ENCODE data around the gene CCDC59. TPM values are rescaled to one million over a fixed set of nuclear protein-coding genes. Genes with fewer than 3 reads are reported as not detected.
"Not testable (repeated sequence)": the region's sequence is repeated elsewhere in the genome, so short reads cannot be mapped to it uniquely, and the experiment has no call there.

CCDC59 gene
- total RNA-seq = 19.9 TPM

DNA sequence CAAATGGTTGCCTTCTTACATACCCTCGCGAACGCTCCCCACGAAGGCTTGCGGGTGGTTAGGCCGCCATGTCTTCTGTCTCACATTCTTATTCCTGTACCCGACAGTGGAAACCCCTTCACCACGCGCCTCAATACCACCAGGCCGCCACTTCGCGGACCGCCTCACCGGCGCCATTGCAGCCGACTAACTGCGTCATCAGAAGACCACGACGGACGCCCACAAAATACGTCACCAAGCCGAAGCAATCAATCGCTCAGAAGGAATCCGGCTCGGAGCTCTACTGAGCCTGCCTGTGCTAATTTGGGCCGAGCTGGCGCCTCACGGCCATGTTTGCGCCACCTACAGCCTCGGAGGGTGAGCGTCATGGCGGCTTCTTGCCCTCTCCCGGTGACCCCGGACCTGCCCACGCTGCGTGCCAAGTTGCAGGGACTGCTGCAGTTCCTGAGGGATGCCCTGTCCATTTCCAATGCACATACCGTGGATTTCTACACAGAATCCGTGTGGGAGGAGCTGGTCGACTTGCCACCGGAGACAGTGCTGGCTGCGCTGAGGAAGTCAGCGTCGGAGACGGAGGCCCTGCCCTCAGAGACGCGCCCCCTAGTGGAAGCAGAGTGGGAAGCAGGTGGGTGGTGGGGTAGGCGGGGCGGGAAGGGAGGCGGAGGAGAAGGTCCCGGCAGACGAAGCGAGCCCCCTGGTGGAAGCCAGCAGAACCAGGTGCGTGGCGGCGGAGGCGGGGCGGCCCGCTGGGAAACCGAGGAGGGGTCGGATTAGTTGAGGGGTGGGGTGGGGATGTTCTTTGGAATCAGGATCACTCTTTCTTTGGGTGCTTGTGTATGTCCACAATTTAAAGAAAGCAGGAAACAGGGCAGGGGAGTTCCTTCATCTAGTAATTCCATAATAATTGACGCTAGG, at the start of gene CCDC59, which contains the start of gene METTL25:
Gene CCDC59, minus strand, starts transcription at position 188 of the 915 bp plus-strand sequence. Its CDS starts 11 bp downstream, at position 177.
Gene METTL25, plus strand, starts transcription at position 330 of the 915 bp plus-strand sequence. Its CDS starts 37 bp downstream, at position 367.
- DNase-seq (ENCODE audit: low read depth in 2 of 3, low spot score in 2 of 3) = peak; percentile 98 to 99 (median 99)

- DNase-seq (ENCODE audit: low read depth in 2 of 3, low spot score in 2 of 3) = no peak
These were observed 49.3 kb upstream of the CCDC59 start for GRCh38 chr12:82407481-82407880.

GRCh38 chr12:82406651-82407050, 48.5 kb upstream of the CCDC59 start:
- no peak for DNase-seq (ENCODE audit: low read depth in 2 of 3, low spot score in 2 of 3)

GRCh38 chr12:82400819-82401218, 42.6 kb upstream of the CCDC59 start:
- DNase-seq (ENCODE audit: low read depth in 2 of 3, low spot score in 2 of 3) = no peak

DNA sequence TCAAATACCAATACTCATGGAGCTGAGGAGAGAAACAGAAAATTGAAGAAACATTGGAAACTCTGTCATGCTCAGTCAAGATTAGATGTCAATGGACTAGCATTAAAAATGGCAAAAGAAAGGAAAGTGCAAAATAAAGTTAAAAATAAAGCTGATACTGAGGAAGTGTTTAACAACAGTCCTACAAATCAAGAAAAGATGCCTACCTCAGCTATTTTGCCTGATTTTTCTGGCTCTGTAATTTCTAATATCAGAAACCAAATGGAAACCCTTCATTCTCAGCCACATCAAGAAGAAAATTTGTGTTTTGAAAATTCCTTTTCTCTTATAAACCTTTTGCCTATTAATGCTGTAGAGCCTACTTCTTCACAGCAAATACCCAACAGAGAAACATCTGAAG, 40.7 kb upstream of the CCDC59 start:
- no peak for DNase-seq (ENCODE audit: low read depth in 2 of 3, low spot score in 2 of 3)

DNA sequence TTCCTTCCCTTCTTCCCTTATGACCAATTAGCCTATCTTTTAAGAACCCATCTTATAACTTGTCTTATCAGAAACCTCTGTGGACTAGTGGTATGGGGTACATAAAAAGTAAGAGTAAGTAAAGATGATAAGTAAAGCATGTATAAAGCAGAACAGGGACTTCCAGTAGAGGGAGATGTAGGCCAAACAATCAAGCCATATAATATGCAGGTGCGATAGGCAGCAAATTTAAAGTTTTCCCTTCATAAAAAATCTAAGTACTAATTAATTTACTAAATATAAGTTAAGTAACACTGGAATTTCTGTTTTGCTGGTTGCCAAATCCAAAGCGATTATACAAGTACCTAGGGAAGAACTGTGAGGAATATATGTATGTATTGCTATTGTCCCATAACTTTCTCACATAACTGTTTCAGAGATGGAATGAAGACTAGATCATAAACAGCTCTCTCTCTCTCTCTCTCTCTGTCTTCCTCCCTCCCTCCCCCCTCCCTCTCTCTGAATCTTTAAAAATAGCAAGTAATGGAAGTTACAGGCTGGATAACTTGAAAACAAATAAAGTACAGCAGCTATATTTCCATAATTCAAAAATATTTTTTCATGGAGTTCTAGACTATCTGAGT, 25.9 kb upstream of the CCDC59 start:
- DNase-seq (ENCODE audit: low read depth in 2 of 3, low spot score in 2 of 3) = peak in 1 of 3 donors; percentile 15

DNA sequence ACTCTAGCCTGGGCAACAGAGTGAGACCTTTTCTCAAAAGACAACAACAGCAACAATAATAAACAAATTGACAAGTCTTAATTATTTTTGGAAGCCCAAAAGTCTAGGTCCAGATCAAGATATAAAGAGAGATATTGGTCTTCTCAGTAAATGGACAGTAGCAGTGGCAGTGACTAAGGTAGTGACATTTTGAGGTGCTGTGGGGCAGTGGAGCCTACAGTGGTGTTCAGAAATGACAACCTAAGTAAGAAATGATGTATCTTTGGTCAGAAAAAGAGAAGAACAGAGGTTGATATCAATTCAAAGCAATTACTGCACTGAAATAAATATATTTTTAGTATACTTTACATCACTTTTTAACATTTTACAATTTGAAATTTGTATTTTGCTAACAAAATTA, 20.8 kb upstream of the CCDC59 start:
- no peak for DNase-seq (ENCODE audit: low read depth in 2 of 3, low spot score in 2 of 3)

- DNase-seq (ENCODE audit: low read depth in 2 of 3, low spot score in 2 of 3) = no peak
These were observed 17.0 kb upstream of the CCDC59 start for GRCh38 chr12:82375201-82375600.

DNA sequence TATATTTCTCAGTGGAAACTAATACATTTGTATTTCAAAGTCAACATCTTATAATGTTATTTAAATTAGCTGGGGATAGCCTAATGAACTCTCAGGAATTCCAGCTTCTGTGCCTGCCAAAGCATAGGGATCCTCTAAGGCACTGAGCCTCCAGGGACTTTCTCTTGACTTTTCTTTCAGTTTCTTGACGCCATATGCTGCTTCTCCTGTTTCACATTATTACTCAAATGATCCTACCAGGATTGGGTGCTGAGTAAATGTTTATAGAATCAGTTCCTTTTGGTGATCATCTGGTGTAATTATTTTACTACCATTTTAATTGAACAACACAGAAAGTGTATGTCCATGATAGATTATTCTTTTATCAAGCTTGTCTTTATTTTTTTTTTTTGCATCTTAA, 8.0 kb upstream of the CCDC59 start:
- DNase-seq (ENCODE audit: low read depth in 2 of 3, low spot score in 2 of 3) = no peak

DNA sequence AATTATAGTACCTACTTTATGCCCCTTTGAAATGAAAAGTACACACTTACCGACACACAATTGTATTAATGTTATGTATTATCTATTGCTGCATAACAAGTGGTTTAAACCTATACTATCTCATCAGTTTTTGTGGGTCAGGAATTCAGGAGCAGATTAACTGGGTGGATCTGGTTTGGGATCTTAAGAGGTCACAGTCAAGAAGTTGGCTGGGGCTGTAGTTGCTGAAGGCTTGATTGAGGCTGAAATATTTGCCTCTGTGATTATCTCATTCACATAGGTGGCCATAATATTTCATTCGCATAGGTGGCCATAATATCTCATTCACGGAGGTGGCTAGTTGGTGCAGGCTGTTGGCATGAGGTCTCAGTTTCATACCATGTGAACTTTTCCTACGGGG, 5.8 kb upstream of the CCDC59 start:
- no peak for DNase-seq (ENCODE audit: low read depth in 2 of 3, low spot score in 2 of 3)

DNA sequence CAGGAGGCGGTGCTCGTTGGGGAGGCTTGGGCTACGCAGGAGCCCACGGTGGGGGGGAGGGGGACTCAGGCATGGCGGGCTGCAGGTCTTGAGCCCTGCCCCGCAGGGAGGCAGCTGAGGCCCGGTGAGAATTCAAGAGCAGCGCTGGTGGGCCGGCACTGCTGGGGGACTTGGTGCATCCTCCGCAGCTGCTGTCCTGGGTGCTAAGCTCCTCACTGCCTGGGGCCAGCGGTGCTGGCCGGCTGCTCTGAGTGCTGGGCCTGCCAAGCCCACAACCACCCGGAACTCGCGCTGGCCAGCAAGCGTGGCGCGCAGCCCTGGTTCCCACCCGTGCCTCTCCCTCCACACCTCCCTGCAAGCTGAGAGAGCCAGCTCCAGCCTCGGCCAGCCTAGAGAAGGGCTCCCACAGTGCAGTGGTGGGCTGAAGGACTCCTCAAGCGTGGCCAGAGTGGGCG, 3.3 kb upstream of the CCDC59 start:
- no peak for DNase-seq (ENCODE audit: low read depth in 2 of 3, low spot score in 2 of 3)

GRCh38 chr12:82360834-82361233, 2.6 kb upstream of the CCDC59 start:
- DNase-seq (ENCODE audit: low read depth in 2 of 3, low spot score in 2 of 3) = not testable (repeated sequence)

DNA sequence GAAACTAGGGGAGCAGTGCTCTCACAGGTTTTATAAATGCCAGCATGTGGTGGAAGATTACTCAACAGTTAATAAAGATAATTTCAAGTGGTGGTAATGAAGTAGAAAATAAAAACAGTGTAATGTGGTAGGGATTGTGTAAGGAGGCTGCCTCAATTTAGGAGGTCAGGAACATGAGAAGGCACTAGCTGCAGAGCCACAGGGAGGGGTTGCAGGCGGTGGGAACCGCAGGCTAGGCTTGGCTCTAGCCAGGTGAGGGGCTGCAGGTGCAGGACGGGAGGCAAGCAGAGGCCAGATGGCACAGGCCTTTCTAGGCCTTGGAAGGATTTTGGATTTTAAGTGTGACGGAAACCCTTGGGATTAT, 910 bp upstream of the CCDC59 start:
- no peak for DNase-seq (ENCODE audit: low read depth in 2 of 3, low spot score in 2 of 3)

- DNase-seq (ENCODE audit: low read depth in 2 of 3, low spot score in 2 of 3) = no peak
These were observed 365 bp downstream of the CCDC59 start for GRCh38 chr12:82357845-82358199.

GRCh38 chr12:82357340-82357739, 847 bp downstream of the CCDC59 start:
- no peak for DNase-seq (ENCODE audit: low read depth in 2 of 3, low spot score in 2 of 3)

- DNase-seq (ENCODE audit: low read depth in 2 of 3, low spot score in 2 of 3) = no peak
These were observed 6.8 kb downstream of the CCDC59 start for GRCh38 chr12:82351390-82351789.

GRCh38 chr12:82350161-82350560, 8.0 kb downstream of the CCDC59 start:
- no peak for DNase-seq (ENCODE audit: low read depth in 2 of 3, low spot score in 2 of 3)

DNA sequence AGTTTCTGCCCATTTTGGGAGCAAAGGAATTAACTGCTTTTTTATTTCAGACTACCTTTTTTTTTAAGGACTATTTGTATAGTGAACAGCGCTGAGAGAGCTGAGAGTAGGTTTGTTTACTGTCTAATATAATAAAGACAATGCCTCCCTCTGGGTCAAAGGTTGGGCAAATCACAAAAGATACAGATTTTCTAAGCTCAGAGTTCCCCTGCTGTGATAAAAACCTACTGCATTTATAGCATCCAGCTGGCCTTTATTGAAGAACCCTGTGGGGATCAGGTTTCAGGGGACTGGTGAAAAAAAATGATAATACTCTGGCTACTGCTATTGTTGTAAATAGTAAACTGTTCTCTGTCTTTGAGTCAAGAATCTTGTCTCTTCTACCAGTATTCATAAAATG, 28.7 kb downstream of the CCDC59 start:
- DNase-seq (ENCODE audit: low read depth in 2 of 3, low spot score in 2 of 3) = no peak

DNA sequence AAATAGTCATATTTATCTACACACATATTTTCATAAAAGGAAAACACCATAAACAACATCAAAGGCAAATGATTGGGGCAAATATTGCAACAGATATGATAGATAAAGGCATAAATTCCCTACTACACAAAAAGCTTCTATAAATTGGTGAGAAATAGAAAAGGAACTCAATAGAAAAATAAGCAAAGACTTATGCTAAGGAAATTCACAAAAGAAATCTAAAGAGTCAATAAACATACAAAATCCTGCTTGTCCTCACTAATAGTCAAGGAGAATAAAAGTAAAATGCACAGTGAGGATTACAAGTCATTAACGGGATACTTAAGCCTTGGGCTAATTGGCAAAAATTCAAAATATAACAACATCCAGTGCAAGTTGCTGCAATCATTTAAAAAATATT, 30.3 kb downstream of the CCDC59 start:
- no peak for DNase-seq (ENCODE audit: low read depth in 2 of 3, low spot score in 2 of 3)

- peak in 2 of 3 donors; percentile 2 to 46 for DNase-seq (ENCODE audit: low read depth in 2 of 3, low spot score in 2 of 3)
These were observed 31.2 kb downstream of the CCDC59 start for GRCh38 chr12:82326905-82327503.

DNA sequence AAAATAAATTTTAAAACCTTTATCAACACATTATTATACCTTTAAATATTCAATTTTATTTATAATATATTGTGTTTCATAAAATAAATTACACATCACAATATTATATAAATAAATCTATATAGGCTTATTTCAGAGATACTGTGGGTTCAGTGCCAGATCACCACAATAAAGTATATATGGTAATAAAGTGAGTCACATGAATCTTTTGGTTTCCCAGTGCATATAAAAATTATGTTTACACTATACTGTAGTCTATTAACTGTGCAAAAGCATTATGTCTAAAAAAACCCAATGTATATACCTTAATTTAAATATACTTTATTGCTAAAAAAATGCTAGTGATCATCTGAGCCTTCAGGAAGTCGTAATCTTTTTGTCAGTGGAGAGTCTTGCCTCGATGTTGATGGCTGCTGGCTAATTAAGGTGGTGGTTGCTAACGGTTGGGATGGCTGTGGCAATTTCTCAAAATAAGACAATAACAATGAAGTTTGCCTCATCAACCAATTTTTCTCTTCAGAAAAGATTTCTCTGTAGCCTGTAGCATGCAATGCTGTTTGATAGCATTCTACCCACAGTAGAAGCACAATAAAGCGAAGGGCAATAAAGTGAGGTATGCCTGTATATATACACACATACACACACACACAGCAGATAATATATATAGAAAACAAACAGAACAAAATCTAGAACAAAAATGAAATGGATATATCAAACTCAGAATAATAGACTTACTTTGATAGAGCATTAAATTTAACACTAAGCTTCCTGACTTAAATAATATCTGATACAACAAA, 32.4 kb downstream of the CCDC59 start:
- no peak for DNase-seq (ENCODE audit: low read depth in 2 of 3, low spot score in 2 of 3)
